Endothelial cell of umbilical vein (primary cell): Measurements from ENCODE around the gene APCDD1L.

Source experiments
- EZH2 ChIP-seq: IDR thresholded peaks from 2 replicates; pipeline ENCODE4 v1.6.1; 2012; ENCODE audit warnings: borderline replicate concordance, low read depth, mild to moderate bottlenecking, moderate library complexity, low read length, inconsistent platforms; ENCODE audit not compliant: severe bottlenecking
- POLR2A ChIP-seq: IDR thresholded peaks from 2 replicates; pipeline ENCODE4 v1.6.1; 2012; ENCODE audit warnings: low read depth, mild to moderate bottlenecking, control low read depth, low read length
- POLR2AphosphoS5 ChIP-seq: IDR thresholded peaks from 2 replicates; pipeline ENCODE4 v1.6.1; 2012; ENCODE audit warnings: low read depth, mild to moderate bottlenecking, control low read depth, low read length, moderate library complexity; ENCODE audit not compliant: insufficient read depth
- TF ChIP-seq, protein P1 (sequence below), 2 donors: IDR thresholded peaks; 1 replicate in 1 of 2; 2 replicates in 1 of 2; pipeline ENCODE4 v1.5.1; 2011; ENCODE audit warnings: low read length in 2 of 2, mild to moderate bottlenecking in 2 of 2, moderate library complexity in 2 of 2, control low read depth in 1 of 2, inconsistent platforms in 1 of 2, low read depth in 1 of 2; ENCODE audit not compliant: insufficient read depth in 1 of 2; ENCODE audit errors: extremely low read depth in 1 of 2

DNA sequence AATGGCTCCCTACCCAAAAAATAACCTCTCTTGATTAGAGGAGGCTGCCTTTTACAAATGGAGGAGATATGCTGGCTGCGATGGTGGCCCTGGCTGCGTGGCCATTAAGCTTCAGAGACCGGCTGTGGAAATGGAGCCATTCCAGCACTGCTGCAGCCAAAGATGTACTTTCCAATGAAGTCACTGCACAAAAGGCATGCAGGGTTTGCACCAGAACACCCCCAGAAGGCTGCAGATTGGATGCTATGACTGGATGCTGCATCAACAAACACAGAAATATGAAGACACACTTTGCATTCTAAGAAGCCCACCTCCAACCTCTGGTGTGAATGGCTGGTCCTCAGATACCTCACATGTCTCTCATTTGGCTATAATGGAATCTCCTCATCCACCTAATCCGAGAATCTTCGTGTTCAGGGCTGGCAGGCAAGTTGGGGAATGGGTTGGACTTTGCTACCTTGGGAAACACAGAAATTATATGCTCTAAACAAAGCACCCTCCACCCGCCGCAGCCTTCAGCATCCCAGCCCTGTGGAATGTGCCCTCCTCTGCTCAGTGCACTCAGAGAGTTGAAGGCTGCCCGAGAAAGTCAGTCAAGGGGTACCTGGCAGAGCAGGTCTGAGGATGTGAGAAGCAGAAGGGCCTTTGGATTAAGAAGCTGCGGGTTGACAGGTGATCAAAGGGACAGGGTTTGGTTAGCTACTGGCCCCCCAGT lies 35.3 kb downstream of the APCDD1L start:
- TF ChIP-seq EZH2 (no peak), POLR2A (no peak), POLR2AphosphoS5 (no peak)
- TF ChIP-seq, protein P1, sequence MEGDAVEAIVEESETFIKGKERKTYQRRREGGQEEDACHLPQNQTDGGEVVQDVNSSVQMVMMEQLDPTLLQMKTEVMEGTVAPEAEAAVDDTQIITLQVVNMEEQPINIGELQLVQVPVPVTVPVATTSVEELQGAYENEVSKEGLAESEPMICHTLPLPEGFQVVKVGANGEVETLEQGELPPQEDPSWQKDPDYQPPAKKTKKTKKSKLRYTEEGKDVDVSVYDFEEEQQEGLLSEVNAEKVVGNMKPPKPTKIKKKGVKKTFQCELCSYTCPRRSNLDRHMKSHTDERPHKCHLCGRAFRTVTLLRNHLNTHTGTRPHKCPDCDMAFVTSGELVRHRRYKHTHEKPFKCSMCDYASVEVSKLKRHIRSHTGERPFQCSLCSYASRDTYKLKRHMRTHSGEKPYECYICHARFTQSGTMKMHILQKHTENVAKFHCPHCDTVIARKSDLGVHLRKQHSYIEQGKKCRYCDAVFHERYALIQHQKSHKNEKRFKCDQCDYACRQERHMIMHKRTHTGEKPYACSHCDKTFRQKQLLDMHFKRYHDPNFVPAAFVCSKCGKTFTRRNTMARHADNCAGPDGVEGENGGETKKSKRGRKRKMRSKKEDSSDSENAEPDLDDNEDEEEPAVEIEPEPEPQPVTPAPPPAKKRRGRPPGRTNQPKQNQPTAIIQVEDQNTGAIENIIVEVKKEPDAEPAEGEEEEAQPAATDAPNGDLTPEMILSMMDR (IDR thresholded peaks at IDR 0.05; ENCODE audit: extremely low read depth in 1 of 2, insufficient read depth in 1 of 2, low read depth in 1 of 2, low read length in 2 of 2), result no peak
